ENCODE measurements around the gene CHAT.

CHAT gene

DNA sequence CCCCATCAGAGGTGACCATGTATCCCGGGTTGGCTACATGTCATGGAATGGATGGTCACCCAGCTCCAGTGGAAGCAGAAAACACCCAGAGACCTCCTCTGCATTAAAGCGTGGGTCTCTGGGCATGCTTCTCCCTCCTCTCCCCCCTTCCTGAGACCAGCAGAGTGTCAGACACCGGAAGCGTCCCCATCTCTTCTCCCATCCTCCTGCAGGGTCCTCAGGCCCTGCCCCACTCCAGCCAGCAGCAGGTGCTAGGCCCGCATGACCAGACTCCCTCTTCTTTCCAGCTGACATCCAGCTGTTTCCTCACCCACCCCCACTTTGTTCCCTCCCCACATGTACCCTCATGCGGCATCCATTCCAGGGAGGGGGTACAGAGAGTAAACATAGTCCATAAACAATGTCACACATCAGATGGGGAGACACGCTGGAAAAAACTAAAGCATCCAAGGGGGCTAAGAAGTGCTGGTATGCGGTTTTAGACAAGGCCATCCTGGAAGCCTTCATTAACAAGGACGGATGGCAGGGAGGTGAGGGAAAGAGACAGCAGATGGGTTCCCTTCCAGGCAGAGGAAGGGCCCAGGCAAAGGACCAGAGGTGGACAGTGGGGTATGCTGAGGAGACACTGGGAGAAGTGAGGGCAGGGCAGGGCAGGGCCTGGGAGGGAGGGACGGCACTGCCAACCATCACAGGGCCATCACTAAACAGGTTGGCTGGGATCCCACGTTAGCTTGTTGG lies 16.2 kb upstream of the CHAT start:
- DNase-seq, result no peak

DNA sequence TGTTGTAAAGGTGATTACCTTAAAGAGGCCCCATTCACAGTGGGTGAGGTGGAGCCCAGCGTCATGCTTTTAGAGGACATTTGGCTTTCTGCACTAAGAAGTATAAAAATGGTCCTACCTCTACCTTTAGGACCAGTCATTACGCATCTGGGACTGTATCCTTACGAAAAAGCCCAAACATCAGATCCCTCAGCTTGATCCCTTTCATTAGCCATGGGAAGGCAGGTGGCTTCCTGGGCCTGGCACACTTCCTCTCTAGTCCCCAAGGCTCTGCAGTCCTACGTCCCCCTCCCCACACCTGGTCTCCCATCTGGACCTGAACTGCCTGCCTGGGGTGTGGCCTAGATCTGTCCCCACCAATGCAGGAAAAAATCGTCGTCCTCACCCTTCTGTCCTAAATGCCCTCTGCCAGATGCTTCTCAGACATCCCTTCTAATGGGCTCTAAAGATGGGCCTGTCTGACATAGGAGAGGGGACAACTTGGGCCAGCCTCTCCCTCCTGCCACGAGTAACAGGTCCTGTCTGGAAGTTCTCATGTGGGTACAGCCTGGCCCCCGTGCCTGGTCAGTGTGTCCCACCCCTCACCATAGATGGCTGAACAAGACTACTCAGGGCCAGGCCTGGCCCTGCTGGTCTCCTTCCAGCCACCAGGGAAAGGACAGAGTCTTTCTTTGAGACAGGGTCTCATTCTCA lies 15.5 kb upstream of the CHAT start:
- no peak for DNase-seq

DNA sequence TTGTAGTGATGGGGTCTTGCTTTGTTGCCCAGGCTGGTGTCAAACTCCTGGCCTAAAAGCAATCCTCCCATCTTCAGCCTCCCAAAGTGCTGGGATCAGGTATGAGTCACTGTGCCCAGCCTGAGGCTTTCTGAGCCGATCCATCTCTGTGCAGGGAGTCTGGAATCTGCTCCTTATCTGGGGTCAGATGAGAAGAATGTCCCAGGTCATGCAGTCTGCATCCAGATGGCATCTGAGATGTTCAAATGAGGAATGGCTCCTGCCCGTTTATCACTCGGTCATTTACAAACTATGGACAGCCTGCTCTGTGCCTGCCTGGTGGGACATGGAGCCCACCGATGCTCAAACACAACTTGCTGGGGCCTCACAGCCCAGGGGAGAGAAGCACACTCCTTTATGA lies 14.9 kb upstream of the CHAT start:
- no peak for DNase-seq

DNA sequence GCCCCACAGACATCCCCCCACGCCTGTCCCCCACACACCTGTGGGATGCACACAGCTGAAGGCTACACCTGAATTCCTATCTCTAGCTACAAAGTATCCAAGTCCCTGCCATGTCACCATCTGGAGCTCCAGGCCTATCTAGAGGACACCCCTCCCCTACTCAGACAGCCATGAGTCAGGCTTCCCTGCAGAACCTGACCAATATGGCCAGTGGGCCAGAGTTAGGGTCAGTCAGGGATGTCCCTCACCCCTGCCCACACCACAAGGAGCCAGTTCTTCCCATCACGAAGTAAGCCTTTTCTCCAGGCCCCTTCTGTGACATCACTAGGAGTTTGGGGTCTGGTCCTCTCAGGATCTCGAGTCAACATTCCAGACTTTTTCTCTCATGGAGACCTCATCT lies 14.3 kb upstream of the CHAT start:
- no peak for DNase-seq

DNA sequence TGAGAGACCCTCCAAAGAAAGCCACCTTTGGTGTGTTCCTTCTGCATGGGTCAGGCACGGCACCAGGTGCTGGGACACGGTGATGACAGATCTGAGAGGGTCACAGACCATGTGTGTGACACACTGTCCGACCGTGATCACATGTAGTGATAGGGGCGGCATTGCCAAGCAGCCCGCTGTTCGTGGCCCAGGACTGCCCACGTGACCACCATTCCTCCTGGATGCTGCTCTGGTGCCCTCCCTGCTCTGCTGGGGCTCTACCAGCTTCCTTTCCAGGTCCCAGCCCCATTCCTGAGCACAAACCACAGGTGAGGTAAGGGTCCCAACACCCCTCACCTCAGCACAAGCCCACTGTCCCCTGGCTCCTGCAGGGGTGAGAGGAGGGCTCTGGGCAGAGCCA lies 13.8 kb upstream of the CHAT start:
- DNase-seq, result no peak

DNA sequence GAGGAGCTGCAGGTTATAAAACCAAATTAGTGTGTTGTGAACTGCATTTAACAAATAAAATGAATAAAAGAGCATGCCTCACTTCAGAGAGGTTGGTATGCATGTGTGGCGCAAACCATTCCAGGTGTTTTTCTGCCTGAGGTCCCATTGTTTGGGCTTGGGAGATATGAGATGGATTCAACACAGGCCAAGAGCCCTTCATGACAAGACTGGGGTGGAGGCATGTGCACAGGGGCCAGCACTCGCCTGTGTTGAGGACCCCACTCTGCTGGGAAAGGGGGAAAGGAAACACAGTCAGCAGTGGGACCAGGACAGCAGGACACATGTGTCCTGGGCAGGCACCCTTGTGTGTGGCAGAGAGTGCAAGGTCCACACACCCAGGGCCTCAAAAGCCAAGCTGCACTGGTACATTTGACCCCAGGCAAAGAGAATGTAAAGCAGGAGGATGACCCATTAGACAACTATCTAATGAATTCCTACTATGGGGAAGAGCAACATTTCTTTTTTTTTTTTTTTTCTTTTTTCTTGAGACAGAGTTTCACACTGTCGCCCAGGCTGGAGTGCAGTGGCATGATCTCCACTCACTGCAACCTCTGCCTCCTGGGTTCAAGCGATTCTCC lies 12.9 kb upstream of the CHAT start:
- DNase-seq, result no peak

DNA sequence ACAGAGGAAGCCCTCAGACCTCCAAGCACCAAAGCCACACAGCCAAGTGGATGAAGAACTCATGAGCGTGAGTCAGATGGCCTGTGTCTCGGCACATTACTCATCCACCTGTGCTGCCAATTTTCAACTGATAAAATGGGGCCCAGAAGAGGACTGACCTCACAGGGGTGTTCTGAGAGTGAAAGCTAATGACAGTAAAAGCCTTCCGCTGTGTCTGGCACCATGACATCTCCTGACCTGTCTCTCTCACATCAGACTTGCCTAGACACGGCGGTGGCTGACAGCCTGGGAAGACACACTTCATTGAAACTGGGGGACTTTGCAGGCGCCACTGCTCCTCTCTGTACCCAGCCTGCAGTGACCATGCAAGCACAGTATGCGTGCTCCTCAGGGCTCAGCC lies 12.0 kb upstream of the CHAT start:
- no peak for DNase-seq

DNA sequence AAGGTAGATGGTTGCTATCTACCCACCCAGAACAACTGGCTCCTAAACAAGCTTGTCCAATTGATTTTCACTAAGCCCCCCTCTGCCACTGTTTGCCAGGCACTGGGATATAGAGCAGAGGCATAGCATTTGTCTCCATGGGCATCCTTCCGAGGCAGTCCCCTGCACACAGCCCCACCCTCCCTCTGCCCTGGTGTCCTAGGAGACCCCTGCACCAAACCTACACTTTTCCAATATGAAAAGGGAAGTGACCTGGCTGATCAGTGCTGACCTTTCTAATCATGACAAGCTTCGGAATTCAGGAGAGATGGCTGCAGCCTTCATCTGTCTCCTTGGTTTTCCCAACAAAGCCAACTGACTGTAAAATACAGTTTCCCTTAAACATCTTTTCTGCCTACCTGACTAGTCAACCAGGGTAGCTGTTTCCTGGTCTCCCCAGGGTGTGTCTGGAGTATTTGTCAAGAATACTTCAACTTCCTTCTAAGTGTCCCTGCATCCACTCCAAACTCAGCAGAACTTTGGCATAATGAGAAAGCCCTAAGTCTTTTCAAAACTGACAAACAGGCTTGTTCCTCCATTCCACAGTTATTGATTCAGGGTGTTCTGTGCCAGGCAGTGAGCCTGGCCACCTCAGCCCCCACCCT lies 11.3 kb upstream of the CHAT start:
- no peak for DNase-seq

DNA sequence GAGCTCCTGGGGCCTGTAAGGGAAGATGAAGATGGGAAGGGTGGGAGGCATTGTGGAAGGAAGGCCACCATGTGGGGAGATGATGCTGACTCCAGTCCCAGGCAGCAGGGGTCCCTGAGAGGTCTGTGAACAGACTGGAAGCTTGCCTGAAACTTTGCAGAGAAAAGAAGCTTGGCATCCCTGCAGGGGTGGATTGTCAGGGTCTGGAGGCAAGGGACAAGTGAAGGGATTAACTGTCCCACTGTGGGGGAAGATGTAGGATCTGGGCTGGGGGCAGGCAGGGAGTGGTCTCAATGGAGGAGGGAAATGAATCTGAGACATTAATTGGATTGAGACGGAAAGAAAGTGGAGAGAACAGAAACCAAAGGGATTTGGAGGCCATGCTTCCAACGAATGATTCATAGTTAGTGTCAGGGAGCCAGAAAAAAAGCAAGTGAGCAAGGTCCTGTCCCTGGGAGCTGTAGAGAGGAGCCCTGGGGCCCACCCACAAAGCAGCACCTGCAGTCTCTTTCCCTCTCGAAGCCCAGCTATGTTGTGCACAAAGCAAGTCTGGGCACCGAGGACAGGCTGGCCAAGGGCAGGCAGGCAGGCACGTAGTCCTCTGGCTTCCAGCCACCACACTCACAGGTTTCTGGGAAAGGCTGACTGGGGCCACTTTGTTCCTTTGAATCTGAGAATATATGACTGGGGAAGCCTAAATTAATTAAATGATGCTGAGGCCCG lies 8.5 kb upstream of the CHAT start:
- DNase-seq, result no peak

DNA sequence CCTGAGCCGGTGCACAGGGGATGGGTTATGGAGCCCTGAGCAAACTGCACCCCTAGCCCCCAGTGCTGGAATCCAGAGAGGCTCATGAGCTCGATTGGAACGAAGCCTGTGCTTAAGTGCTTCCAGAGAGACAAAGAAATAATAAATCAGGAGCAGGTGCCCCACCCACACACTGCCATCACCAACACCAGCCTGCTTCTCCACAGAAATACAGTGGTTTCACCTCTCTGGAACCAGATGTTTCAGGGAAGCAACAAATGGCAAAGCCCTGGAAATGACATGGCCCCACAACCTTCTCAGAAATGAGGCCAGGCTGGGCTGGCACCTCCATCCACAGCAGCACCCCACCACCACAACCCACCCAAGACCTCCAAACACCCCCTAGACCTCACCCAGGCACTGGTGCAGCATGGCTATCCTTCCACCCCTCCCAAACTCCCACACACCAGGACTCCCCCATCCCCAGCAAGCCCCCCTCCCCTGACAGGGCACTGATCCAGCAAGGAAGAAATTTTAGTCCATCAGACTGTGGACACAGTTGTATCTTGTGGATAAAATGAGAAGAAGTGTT lies 7.8 kb upstream of the CHAT start:
- DNase-seq, result no peak

DNA sequence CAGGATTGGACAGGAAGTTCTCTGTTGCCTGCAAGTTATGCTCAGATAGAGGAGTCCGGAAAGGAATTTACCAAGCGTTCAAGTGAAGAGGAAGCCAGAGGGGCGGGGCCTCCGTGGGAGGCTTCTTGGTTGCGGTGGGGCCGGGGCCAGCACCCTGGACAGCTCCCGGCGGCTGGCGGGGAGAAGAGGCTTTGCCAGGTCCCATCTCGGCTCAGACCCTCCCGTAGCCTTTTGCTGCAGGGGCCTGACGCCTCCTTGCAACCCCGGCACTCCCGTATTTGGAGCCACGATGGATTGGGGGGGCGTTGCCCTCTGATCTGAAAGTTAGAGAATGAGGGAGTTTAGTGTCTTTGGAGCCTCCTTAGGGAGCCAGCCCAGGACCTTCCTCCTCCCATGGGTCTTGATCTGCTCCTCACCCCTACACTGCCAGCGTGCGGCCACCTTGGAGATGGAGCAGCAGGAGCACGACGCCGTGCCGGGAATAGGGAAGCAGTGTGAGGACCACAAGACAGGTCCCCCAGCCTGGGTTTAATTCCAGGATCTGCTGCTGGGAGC lies 6.8 kb upstream of the CHAT start:
- peak; percentile 80 for DNase-seq

DNA sequence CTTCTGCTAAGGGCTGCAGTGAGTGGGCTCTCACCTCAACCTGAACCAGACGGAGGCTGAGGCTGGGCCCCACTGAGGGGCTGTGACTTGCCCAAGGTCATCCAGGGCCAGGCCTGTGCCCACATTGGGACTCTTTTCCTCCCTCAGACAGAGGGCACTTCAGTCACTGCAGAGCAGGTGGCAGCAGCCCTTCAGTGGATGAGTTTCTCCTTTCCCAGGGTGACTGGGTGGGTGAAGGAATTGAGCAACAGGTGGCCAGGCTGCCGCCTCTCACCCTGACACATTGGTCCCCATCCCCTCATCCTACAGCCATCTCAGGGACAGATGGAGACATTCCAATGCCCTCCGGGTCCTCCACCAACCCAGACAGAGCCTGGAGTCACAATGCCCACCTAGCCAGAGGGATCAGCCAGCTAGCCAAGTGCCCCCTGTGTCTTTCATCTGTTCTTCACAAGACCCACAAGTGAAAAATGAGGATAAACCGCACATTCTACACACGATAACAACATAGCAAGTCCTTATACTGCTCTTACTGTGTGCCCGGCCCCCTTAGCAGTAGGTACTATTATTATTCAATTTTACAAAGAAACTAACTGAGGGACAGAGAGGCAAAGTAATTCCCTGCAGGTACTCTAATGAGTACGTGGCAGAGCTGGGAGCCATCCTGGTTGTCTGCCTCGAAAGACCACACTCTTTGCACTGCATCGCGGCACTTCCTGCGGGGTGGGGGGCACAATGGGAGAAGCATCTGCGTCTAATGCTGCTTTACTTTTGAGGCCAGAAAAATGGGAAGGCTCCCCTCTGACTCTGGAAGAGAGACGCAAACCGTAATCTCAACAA lies 5.5 kb upstream of the CHAT start:
- DNase-seq, result no peak

DNA sequence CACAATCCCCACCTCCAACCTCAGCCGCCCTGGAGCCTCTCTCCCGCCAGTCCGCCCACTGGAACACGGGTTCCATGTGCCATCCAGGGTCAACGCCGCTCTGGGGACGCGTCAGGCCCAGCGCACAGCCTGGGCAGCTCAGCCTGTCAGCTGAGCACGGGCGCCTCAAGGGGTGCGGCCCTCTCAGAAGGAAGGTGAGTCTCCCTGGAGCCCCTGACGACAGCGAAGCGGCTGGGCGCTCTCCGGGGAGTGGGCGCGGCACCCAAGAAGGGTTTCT lies 4.9 kb upstream of the CHAT start:
- DNase-seq, result no peak

DNA sequence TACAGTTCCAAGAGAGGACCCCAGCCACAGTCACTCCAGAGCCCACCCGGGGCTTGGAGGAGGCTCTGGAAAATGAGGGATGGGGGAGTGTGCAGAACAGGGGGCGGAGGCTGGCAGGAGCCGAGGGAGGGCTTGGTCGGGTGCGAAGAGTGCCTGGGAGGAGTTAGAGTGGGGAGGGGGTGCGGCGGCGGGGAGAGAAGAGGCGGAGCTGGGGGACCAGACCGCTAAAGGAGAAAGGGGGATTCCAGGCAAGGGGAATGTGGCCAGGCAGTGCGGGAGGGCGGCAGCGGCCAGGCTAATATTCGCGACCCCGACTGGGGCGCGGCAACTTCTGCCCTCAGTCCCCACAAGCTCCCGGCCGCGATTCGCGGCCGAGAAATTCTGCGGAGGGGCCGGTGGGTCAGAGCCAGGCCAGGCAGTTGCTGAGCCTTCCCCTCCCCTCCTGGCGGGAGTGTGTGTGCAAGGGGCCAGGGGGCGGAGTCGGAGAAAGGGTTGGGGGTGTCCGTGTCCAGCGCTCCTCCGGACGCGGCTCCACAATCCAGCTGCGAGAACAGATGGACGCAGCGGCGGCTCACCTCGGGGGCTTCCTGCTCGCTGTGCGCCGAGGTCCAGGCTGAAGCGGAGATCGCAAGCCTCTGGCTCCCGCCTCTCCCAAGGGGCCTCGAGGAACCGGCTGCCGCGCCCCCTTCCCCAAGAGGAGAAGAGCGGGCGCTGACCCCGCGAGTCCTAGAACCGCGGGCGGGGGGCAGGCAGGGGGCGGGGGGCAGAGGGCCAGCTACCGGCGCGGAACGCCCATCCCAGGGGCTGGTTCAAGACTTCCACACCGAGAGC lies 4.3 kb upstream of the CHAT start:
- no peak for DNase-seq

DNA sequence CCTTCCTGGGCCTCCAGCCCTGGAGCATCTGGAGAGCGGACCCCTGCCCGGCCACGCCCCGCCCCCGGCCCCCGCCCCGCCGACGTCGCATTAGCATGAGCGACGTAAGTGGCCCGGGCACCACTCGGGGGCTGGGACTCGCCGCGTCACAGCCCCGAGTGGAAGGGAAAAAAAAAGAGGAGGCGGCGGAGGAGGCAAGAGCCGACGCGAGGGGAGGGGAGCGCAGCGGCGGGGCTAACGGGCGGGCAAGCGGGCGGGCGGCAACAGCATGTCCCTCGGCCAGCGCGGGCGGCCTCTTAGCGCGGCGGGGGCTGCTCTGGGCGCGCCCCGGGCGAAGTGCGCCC lies 3.8 kb upstream of the CHAT start, which contains the start of gene SLC18A3:
SLC18A3 (plus strand) TSS at position 197 of the 344 bp plus-strand sequence. CDS start 431 bp downstream, outside the sequence.
- DNase-seq, result no peak

DNA sequence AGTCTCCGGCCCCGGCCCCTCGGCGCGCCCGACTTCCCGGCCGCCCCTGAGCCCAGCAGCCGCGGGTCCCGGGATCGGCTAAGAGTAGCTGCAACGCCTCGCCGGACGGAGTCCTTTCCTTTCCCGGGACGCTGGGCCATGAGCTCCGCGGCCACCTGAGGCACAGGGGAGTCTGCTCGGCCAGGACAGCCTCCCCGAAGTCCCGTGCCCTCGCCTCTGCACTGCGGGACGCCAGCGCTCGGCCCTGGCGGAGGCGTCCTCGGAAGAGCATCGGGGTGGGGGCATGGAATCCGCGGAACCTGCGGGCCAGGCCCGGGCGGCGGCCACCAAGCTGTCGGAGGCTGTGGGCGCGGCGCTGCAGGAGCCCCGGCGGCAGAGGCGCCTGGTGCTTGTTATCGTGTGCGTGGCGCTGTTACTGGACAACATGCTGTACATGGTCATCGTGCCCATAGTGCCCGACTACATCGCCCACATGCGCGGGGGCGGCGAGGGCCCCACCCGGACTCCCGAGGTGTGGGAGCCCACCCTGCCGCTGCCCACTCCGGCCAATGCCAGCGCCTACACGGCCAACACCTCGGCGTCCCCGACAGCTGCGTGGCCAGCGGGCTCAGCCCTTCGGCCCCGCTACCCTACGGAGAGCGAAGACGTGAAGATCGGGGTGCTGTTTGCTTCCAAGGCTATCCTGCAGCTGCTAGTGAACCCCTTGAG lies 3.2 kb upstream of the CHAT start:
- DNase-seq, result no peak

DNA sequence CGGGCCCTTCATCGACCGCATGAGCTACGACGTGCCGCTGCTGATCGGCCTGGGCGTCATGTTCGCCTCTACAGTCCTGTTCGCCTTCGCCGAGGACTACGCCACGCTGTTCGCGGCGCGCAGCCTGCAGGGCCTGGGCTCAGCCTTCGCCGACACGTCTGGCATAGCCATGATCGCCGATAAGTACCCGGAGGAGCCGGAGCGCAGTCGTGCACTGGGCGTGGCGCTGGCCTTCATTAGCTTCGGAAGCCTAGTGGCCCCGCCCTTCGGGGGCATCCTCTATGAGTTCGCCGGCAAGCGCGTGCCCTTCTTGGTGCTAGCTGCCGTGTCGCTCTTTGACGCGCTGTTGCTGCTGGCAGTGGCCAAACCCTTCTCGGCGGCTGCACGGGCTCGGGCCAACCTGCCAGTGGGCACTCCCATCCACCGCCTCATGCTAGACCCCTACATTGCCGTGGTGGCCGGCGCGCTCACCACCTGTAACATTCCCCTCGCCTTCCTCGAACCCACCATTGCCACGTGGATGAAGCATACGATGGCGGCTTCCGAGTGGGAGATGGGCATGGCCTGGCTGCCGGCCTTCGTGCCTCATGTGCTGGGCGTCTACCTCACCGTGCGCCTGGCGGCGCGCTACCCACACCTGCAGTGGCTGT lies 2.5 kb upstream of the CHAT start:
- DNase-seq, result no peak

DNA sequence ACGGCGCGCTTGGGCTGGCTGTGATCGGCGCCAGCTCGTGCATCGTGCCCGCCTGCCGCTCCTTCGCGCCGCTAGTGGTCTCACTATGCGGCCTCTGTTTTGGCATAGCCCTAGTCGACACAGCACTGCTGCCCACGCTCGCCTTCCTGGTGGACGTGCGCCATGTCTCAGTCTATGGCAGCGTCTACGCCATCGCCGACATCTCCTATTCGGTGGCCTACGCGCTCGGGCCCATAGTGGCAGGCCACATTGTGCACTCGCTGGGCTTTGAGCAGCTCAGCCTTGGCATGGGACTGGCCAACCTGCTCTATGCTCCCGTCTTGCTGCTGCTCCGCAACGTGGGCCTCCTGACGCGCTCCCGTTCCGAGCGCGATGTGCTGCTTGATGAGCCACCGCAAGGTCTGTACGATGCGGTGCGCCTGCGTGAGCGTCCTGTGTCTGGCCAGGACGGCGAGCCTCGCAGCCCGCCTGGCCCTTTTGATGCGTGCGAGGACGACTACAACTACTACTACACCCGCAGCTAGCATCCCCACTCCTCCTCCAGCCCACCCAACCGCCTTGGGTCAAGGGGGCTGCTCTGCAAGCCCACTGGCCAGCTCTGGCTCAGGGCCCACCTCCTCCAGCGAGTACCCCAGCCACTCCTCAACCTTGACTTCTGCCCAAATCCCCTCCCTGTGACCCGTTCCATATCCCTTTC lies 1.9 kb upstream of the CHAT start:
- no peak for DNase-seq

Data from stimulated activated CD8-positive, alpha-beta memory T cell treated with anti-CD3 and anti-CD28 coated beads, Interleukin-4, amount 100 ng/mL, for 48 hours (primary cell).